ENCODE measurements around the gene TGM6.

TGM6 gene

DNA sequence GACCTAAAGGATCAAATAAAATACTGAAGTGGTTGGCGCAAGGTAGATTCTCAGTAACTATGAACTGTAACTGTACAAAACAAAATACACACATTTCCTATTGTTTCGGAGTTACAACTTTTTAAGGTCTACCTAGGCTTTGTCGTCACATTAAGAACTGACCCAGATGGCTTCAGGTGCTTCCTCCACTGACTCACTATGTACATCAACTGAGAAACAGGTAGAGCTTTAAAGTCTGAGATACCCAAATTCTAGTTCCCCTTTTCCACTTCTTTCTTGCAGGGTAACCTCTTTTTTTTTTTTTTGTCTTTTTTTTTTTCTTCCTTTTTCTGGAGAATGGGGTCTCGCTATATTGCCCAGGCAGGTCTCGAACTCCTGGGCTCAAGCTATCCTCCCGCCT lies 84.4 kb downstream of the TGM6 start:
- DNase-seq (ENCODE audit: low read depth) = no peak
- TF ChIP-seq, protein P1, sequence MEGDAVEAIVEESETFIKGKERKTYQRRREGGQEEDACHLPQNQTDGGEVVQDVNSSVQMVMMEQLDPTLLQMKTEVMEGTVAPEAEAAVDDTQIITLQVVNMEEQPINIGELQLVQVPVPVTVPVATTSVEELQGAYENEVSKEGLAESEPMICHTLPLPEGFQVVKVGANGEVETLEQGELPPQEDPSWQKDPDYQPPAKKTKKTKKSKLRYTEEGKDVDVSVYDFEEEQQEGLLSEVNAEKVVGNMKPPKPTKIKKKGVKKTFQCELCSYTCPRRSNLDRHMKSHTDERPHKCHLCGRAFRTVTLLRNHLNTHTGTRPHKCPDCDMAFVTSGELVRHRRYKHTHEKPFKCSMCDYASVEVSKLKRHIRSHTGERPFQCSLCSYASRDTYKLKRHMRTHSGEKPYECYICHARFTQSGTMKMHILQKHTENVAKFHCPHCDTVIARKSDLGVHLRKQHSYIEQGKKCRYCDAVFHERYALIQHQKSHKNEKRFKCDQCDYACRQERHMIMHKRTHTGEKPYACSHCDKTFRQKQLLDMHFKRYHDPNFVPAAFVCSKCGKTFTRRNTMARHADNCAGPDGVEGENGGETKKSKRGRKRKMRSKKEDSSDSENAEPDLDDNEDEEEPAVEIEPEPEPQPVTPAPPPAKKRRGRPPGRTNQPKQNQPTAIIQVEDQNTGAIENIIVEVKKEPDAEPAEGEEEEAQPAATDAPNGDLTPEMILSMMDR (IDR thresholded peaks at IDR 0.05; ENCODE audit: low read length, missing control alignments) = no peak
- no peak overlapping the region for H3K4me3 ChIP-seq (replicated peaks; ENCODE audit: low read depth, low read length)

DNA sequence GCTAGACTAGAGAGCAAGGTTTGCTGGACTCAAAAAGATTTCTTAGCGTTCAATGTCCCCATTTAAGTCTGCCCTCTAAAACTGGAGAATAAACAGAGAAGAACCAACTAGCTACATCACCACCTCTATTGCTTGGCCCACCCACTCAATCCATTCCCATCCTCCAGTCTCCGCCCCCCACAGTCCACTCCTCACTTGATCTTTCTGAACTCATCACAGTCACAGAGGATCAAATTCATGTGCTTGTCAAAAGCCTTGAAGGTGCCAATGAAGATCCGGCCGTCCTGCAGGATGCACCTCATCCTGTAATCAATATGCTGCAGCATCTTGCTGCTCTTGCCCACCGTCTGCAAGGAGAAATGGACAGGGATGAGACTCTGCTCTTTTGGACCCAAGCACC lies 86.7 kb downstream of the TGM6 start:
- TF ChIP-seq, protein P1 (IDR thresholded peaks at IDR 0.05; ENCODE audit: low read length, missing control alignments) = no peak
- DNase-seq (ENCODE audit: low read depth) = no peak
- no peak overlapping the region for H3K4me3 ChIP-seq (replicated peaks; ENCODE audit: low read depth, low read length)

DNA sequence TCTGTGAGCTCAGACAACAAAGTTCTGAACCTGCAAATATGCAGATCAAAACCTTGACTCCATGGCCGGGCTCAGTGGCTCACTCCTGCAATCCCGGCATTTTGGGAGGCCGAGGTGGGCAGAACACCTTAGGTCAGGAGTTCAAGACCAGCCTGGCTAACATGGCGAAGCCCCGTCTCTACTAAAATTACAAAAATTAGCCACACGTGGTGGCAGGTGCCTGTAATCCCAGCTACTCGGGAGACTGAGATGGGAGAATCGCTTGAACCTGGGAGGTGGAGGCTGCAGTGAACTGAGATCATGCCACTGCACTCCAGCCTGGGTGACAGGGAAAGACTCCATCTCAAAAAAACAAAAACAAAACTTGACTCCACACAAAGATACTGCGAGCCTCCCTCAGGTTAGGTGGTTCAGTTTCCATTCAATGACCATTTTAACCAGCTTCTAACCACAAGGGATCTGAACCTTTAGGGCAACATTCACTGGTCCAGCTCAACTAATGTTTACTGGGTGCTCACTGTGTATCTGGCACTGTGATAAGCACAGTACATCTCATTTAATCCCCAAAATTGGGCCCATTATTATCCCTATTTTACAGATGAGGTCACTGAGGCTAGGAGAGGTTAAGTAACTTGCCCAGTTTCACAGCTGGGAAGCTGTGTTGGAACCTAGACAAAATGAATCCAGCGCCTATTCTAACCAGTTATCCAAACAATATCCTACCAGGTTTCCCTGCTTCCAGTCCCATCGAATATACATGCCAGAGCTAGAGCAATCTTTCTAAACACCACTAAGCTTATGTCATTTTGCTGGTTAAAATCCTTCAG lies 88.1 kb downstream of the TGM6 start:
- TF ChIP-seq, protein P1 (IDR thresholded peaks at IDR 0.05; ENCODE audit: low read length, missing control alignments) = no peak
- peak overlapping the region; percentile 86 for H3K4me3 ChIP-seq (replicated peaks; ENCODE audit: low read depth, low read length)
- DNase-seq (ENCODE audit: low read depth) = peak; percentile 17

DNA sequence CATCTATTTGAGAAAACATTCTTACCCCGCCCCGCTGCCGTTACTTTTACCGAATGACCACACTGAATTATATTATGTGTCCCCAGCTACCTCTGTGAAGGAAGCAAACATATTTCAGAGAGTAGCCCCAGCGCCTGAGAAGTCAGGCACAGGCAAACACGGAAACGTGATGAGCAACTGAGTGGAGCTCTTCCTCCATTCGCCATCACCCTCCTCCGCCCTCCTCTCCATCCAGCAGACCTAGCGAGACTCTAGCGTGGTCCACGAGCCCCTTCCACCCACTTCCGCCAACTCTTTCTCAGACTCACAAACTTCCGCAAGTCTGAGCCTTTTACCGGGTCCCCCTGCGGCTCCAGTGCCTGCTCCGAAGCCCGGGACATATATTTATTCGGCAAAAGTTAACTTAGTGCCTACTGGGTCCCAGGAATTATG lies 89.3 kb downstream of the TGM6 start:
- DNase-seq (ENCODE audit: low read depth) = peak; percentile 49
- TF ChIP-seq, protein P1 (IDR thresholded peaks at IDR 0.05; ENCODE audit: low read length, missing control alignments) = no peak
- peak overlapping the region; percentile 86 for H3K4me3 ChIP-seq (replicated peaks; ENCODE audit: low read depth, low read length)

DNA sequence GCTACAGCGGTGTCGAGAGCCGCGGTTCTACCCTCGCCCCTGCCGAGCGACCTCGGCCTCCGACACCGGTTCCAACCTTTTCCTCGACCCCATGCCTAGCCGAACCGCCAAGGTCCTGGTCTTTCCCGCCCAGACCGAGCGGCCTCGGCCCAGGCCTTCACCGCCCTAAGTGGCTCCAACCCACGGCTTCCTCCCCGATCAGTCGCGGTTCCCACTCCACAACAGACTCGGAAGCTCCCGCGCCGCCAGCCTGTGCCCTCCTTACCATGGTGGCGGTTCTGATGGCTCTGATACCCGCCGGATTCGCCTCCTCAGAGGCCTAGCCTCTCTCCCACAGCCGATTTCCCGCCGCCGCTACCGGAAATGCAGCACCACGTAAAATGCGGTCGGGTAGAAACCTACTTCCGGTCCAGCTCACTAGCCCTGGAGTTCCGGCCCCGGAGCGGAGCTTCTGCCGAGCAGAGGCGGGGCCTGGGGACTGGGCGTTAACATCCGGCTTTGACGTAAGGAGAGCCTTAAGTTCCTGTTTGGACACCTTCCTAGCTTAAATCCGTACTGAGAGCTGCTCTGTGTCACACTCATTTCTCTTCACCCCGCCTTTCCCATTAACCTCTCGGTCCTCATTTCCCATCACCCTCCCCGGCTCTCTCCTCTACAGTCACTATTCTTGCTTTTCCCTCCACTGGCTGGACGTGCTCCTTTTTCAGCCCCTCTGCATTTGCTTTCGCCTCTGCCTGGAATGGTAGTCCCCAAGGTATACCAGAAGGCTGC lies 89.9 kb downstream of the TGM6 start, which contains the start of gene SNRPB:
Gene SNRPB (minus strand): TSS at position 367 of the 771 bp plus-strand sequence. CDS start 99 bp downstream, at position 268.
- DNase-seq (ENCODE audit: low read depth) = peak; percentile 100

DNA sequence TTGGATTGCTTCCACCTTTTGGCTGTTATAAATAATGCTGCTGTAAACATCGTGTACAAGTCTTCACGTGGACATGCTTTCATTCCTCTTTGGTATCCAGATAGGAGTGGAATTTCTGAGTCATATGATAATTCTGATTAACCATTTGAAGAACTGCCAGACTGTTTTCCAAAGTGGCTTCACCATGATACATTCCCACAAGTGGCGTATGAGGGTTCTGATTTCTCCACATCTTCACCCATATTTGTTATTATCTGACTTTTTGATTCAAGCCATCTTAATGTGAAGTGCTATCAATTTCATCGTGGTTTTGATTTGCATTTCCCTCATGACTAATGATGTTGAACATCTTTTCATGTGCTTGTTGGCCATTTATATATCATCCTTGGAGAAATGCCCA lies 92.8 kb downstream of the TGM6 start:
- no peak overlapping the region for H3K4me3 ChIP-seq (replicated peaks; ENCODE audit: low read depth, low read length)
- TF ChIP-seq, protein P1 (IDR thresholded peaks at IDR 0.05; ENCODE audit: low read length, missing control alignments) = no peak
- DNase-seq (ENCODE audit: low read depth) = peak; percentile 88

More for the DNA sequence above, 89.9 kb downstream of the TGM6 start, which contains the start of gene SNRPB:
- TF ChIP-seq, protein P1 (IDR thresholded peaks at IDR 0.05; ENCODE audit: low read length, missing control alignments) = no peak
- H3K4me3 ChIP-seq (replicated peaks; ENCODE audit: low read depth, low read length) = peak within 1 kb of the TSS; percentile 86
